H1 (cell line): ENCODE measurements around the gene SHANK2.

Experiments used
- POLR2A ChIP-seq, 2 experiments: IDR thresholded peaks; 1 replicate in 1 of 2; 2 replicates in 1 of 2; pipeline ENCODE4 v1.6.1; 2011; ENCODE audit warnings: low read depth in 2 of 2, low read length in 2 of 2, mild to moderate bottlenecking in 2 of 2; ENCODE audit errors: control extremely low read depth in 1 of 2
- POLR2AphosphoS5 ChIP-seq: IDR thresholded peaks from 2 replicates; pipeline ENCODE4 v1.6.1; 2011; ENCODE audit warnings: low read depth, low read length
- TAF1 ChIP-seq: IDR thresholded peaks from 2 replicates; pipeline ENCODE4 v1.6.1; 2011; ENCODE audit warnings: mild to moderate bottlenecking, low read depth, low read length
- TF ChIP-seq, protein P1 (sequence below), 3 experiments: IDR thresholded peaks; 1 replicate in 2 of 3; 2 replicates in 1 of 3; pipeline versions ENCODE4 v1.5.1 to v1.6.1; 2011; ENCODE audit warnings: low read length in 3 of 3, mild to moderate bottlenecking in 3 of 3, inconsistent platforms in 2 of 3, low read depth in 1 of 3, moderate library complexity in 1 of 3; ENCODE audit not compliant: insufficient read depth in 1 of 3; ENCODE audit errors: control extremely low read depth in 1 of 3

DNA sequence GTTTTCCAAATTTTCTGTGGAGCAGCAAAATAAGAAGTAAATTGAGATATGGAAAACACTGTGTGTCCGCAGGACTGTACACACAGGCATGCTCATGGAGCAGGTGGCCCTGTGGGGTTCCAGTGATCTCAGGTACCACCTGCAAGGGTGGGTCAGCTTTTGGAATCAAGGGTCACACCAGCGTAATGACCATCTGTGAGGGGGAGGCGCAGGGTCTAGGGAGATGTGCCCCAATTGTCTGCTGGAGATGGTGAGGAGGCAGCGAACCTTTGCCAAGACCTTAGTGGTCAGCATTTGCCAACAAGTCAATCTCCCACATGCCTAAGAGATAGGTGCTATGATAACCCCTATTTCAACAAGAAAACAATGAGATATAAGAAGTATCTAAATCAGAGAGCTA is 49.4 kb downstream of the SHANK2 start:
- TF ChIP-seq, protein P1, sequence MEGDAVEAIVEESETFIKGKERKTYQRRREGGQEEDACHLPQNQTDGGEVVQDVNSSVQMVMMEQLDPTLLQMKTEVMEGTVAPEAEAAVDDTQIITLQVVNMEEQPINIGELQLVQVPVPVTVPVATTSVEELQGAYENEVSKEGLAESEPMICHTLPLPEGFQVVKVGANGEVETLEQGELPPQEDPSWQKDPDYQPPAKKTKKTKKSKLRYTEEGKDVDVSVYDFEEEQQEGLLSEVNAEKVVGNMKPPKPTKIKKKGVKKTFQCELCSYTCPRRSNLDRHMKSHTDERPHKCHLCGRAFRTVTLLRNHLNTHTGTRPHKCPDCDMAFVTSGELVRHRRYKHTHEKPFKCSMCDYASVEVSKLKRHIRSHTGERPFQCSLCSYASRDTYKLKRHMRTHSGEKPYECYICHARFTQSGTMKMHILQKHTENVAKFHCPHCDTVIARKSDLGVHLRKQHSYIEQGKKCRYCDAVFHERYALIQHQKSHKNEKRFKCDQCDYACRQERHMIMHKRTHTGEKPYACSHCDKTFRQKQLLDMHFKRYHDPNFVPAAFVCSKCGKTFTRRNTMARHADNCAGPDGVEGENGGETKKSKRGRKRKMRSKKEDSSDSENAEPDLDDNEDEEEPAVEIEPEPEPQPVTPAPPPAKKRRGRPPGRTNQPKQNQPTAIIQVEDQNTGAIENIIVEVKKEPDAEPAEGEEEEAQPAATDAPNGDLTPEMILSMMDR (IDR thresholded peaks at IDR 0.05; ENCODE audit: control extremely low read depth in 1 of 3, insufficient read depth in 1 of 3, low read depth in 1 of 3, low read length in 3 of 3): no peak
- no peak for TF ChIP-seq TAF1
- no peak for TF ChIP-seq POLR2AphosphoS5
- no peak for TF ChIP-seq POLR2A (IDR thresholded peaks at IDR 0.05; ENCODE audit: control extremely low read depth in 1 of 2, low read depth in 2 of 2, low read length in 2 of 2)
